ENCODE results near the gene TXNDC2. TPM values are rescaled to one million over a fixed set of nuclear protein-coding genes. Genes with fewer than 3 reads are reported as not detected.
A peak's percentile ranks its signal among the peaks of the same experiment; 100 is the strongest.
"Not testable (repeated sequence)": the region's sequence is repeated elsewhere in the genome, so short reads cannot be mapped to it uniquely, and the experiment has no call there.

TXNDC2 gene
- total RNA-seq, 1 donor from 2014 or later: 0.49 TPM

DNA sequence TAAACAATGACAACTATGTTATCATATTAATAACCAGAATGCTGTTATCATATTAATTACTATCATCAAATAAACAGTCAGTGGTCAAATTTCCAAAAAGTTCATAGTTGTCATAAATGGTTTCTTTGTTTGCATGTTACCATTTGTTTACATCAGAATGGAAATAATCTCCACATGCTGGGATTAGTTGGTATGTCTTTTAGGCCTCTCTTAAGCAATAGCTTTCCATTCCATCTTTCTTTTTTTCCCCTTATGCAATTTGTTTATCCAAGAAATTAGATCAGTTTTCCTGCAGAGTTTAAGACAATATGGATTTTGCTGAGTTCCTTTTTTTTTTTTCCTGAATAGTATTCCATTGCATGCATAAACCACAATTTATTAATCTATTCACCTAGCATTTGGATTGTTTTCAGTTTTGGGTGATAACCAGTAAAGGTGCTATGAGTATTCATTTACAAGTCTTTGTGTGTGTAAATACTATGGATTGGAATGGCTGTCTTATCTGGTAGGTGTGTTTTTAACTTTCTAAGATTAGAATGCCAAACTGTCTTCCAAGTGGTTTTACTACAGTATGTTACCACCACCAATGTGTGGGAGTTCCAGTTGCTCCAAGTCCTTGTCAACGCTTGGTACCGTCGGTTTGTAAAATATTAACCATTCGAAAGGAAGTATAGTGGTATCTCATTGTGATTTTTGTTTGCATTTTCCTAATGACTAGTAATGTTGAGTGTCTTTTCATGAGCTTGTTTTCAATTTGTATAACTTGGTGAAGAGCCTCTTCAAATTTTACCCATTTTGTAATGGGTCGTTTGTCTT is 33.3 kb upstream of the TXNDC2 start:
- H3K9me3 ChIP-seq: no peaks in the 10 kb centered on the region
- no peak overlapping the region for H3K27ac ChIP-seq
- H3K27me3 ChIP-seq: no peaks in the 10 kb centered on the region
- TF ChIP-seq, protein P1, sequence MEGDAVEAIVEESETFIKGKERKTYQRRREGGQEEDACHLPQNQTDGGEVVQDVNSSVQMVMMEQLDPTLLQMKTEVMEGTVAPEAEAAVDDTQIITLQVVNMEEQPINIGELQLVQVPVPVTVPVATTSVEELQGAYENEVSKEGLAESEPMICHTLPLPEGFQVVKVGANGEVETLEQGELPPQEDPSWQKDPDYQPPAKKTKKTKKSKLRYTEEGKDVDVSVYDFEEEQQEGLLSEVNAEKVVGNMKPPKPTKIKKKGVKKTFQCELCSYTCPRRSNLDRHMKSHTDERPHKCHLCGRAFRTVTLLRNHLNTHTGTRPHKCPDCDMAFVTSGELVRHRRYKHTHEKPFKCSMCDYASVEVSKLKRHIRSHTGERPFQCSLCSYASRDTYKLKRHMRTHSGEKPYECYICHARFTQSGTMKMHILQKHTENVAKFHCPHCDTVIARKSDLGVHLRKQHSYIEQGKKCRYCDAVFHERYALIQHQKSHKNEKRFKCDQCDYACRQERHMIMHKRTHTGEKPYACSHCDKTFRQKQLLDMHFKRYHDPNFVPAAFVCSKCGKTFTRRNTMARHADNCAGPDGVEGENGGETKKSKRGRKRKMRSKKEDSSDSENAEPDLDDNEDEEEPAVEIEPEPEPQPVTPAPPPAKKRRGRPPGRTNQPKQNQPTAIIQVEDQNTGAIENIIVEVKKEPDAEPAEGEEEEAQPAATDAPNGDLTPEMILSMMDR (IDR thresholded peaks at IDR 0.05): no peak
- TF ChIP-seq POLR2A (IDR thresholded peaks at IDR 0.05) (no peak), POLR2AphosphoS5 (IDR thresholded peaks at IDR 0.05; ENCODE audit: insufficient read depth in 1 of 2, low read depth in 1 of 2) (no peak)
- no peaks in the 10 kb centered on the region for H3K36me3 ChIP-seq
- intact Hi-C loops (cut with DNase I): no loop called here
- H3K4me3 ChIP-seq: no peak overlapping the region
- no peak for DNase-seq (ENCODE audit: extremely low spot score in 2 of 2)
- peaks cover 60% of the 10 kb centered on the region for H3K4me1 ChIP-seq

DNA sequence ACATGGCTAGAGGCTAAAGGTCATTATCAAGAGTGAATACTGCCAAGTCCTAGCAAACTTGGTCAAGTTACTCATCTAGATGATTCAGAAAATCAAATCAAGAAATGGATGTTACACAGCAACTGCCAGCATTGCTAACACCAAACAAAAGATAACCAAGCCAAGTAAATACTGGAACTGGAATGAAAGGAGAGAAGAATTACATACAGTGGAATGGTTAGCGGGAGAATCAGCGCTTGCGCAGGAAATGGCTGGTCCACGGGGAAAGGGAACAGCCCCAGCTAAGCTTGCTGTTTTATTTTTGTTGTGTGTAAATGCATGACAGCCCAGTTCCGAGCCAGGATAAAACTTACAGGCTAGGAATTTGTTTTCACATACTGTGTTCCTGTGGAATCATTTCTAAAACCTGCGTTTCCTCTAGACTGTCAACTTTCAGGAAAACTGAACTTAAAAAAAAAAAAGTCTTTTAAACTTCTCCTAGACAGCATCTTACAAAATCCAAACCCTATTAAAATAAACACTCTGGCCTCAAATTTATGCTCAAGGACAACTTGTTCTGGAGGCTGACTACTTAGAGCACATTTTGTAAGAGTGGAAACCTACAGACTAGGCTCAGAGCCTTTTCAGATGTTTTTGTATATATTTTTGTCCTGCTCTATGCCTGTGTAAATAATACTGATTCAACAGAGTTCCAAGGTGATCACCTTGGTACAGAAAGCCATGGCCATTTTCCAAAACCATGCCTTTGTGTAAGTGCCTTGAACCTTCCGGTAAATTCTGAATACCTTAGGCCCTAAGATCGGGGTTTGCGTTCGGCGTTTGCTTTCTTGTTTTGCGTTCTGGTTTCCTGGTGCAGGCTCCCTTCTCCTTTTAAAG is 30.7 kb upstream of the TXNDC2 start:
- no peak overlapping the region for H3K4me3 ChIP-seq
- no peaks in the 10 kb centered on the region for H3K36me3 ChIP-seq
- H3K4me1 ChIP-seq: peaks cover 34% of the 10 kb centered on the region
- H3K27ac ChIP-seq: peak overlapping the region; percentile 63
- no peak for TF ChIP-seq POLR2A (IDR thresholded peaks at IDR 0.05)
- peak in 1 of 2 donors; percentile 86 for TF ChIP-seq POLR2AphosphoS5 (IDR thresholded peaks at IDR 0.05; ENCODE audit: insufficient read depth in 1 of 2, low read depth in 1 of 2)
- no peaks in the 10 kb centered on the region for H3K9me3 ChIP-seq
- DNase-seq (ENCODE audit: extremely low spot score in 2 of 2): no peak
- intact Hi-C loops (cut with DNase I): no loop called here
- no peaks in the 10 kb centered on the region for H3K27me3 ChIP-seq

DNA sequence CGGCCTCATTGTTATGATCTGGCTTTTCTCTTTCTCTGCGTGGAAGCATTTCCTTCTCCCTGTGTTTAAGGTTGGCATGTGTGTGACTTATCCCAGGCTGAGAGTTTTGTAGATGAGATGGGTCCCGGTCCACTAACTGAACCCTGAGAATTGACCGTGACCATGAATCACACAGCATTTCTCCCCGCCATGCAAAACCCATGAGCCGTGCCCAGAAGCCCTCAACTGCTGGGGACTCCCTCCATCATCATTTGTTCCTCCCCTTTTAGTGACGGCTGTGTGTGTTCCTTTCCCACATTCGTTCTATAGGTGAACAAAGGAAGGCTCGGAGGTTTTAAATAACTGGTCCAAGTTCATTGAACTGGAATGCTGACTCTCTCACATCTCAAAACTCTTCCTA is 30.1 kb upstream of the TXNDC2 start:
- H3K27ac ChIP-seq: peak overlapping the region; percentile 63
- H3K36me3 ChIP-seq: no peaks in the 10 kb centered on the region
- TF ChIP-seq, protein P1 (IDR thresholded peaks at IDR 0.05): no peak
- no peak overlapping the region for H3K4me3 ChIP-seq
- intact Hi-C loops (cut with DNase I): no loop called here
- no peaks in the 10 kb centered on the region for H3K9me3 ChIP-seq
- peaks cover 29% of the 10 kb centered on the region for H3K4me1 ChIP-seq
- H3K27me3 ChIP-seq: no peaks in the 10 kb centered on the region
- no peak for DNase-seq (ENCODE audit: extremely low spot score in 2 of 2)

DNA sequence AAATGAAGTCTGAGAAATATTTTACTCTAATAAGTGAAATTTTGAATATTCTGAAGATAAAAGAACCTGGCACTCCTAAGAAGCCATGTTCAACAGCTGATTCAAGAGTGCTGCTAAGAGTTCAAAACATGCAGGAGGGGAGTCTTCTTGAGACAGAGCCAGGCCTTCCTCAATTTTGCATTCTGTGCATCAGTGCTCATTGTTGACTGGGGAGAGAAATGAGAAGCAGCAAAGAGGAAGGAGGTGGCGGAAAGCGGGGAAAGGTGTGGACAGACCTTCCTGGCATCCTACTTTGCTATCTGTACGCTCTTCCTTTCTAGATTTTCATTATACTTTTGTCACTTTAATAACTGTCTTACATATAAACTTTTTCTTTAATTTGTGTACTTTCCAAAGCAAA is 29.7 kb upstream of the TXNDC2 start:
- H3K4me3 ChIP-seq: no peak overlapping the region
- TF ChIP-seq, protein P1 (IDR thresholded peaks at IDR 0.05): no peak
- TF ChIP-seq POLR2AphosphoS5 (IDR thresholded peaks at IDR 0.05; ENCODE audit: insufficient read depth in 1 of 2, low read depth in 1 of 2): no peak
- TF ChIP-seq POLR2A (IDR thresholded peaks at IDR 0.05): no peak
- peak overlapping the region; percentile 63 for H3K27ac ChIP-seq
- H3K4me1 ChIP-seq: peaks cover 25% of the 10 kb centered on the region
- intact Hi-C loops (cut with DNase I): no loop called here
- no peaks in the 10 kb centered on the region for H3K27me3 ChIP-seq
- H3K9me3 ChIP-seq: no peaks in the 10 kb centered on the region
- no peaks in the 10 kb centered on the region for H3K36me3 ChIP-seq
- DNase-seq (ENCODE audit: extremely low spot score in 2 of 2): no peak

DNA sequence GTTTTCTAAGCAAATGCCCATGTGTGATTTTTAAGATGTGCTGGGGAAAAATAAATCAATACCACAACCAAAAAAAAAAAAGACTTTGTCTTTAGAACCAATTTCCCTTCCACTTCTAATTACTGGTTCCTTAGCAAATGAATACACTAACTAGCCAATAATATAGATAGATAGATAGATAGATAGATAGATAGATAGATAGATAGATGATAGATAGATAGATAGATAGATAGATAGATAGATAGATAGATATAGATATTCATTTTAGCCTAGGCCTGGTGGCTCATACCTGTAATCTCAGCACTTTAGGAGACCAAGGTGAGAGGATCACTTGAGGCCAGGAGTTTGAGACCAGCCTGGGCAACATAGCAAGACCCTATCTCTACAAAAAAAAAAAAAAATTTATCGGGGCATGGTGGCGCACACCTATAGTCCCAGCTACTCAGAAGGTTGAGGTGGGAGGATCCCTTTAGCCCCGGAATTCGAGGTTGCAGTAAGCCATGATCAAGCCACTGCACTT is 28.2 kb upstream of the TXNDC2 start:
- H3K9me3 ChIP-seq; H3K27me3 ChIP-seq; DNase-seq (ENCODE audit: extremely low spot score in 2 of 2); intact Hi-C loops (cut with DNase I); H3K4me3 ChIP-seq; H3K36me3 ChIP-seq; H3K27ac ChIP-seq: not testable (repeated sequence)
- H3K4me1 ChIP-seq: peaks cover 21% of the 10 kb centered on the region
